ENCODE measurements around the gene CKMT1A.

DNA sequence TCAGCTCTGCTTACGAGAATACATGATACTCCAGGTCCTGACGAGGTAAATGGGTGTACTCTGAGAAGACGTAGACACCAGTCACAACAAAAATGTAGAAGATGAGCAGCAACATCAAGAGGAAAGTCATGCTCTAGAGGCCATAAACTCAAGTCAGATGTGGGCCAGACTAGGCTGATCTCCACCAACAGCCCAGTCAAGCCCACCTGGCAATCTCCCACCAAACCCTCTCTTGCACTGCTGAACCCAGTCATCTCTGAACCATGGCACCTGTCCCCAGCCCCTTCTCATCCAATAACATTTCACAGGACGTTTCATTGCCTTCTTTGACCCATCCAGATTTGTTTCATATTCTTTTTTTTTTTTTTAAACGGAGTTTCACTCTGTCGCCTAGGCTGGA is 41.8 kb downstream of the CKMT1A start:
- TF ChIP-seq, protein P1, sequence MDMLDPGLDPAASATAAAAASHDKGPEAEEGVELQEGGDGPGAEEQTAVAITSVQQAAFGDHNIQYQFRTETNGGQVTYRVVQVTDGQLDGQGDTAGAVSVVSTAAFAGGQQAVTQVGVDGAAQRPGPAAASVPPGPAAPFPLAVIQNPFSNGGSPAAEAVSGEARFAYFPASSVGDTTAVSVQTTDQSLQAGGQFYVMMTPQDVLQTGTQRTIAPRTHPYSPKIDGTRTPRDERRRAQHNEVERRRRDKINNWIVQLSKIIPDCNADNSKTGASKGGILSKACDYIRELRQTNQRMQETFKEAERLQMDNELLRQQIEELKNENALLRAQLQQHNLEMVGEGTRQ (IDR thresholded peaks at IDR 0.05; ENCODE audit: low read depth, low read length) = no peak
- TF ChIP-seq, protein P2, sequence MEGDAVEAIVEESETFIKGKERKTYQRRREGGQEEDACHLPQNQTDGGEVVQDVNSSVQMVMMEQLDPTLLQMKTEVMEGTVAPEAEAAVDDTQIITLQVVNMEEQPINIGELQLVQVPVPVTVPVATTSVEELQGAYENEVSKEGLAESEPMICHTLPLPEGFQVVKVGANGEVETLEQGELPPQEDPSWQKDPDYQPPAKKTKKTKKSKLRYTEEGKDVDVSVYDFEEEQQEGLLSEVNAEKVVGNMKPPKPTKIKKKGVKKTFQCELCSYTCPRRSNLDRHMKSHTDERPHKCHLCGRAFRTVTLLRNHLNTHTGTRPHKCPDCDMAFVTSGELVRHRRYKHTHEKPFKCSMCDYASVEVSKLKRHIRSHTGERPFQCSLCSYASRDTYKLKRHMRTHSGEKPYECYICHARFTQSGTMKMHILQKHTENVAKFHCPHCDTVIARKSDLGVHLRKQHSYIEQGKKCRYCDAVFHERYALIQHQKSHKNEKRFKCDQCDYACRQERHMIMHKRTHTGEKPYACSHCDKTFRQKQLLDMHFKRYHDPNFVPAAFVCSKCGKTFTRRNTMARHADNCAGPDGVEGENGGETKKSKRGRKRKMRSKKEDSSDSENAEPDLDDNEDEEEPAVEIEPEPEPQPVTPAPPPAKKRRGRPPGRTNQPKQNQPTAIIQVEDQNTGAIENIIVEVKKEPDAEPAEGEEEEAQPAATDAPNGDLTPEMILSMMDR (conservative IDR thresholded peaks at IDR 0.05; ENCODE audit: low read depth, low read length) = no peak
- TF ChIP-seq CEBPB (IDR thresholded peaks at IDR 0.05; ENCODE audit: low read depth, low read length) (no peak), RCOR1 (IDR thresholded peaks at IDR 0.05; ENCODE audit: insufficient replicate concordance, low read length) (no peak), CHD1 (IDR thresholded peaks at IDR 0.05; ENCODE audit: low read depth, low read length) (no peak), RAD21 (IDR thresholded peaks at IDR 0.05; ENCODE audit: low read length) (no peak), POLR2A (IDR thresholded peaks at IDR 0.05; ENCODE audit: low read depth, low read length) (no peak), NFE2L2 (IDR thresholded peaks at IDR 0.05; ENCODE audit: low read depth, low read length) (no peak), MXI1 (IDR thresholded peaks at IDR 0.05; ENCODE audit: borderline replicate concordance, low read depth, low read length) (no peak), BHLHE40 (IDR thresholded peaks at IDR 0.05; ENCODE audit: low read depth, low read length) (no peak)
